H9 (cell line): ENCODE results near the gene WDR44. TPM values are rescaled to one million over a fixed set of nuclear protein-coding genes. Genes with fewer than 3 reads are reported as not detected.

Experiments used
- DNase-seq: peaks from one replicate; pipeline ENCODE4 v3.0.0-alpha.2; 2017
- H2AFZ ChIP-seq: one replicate; pipeline ENCODE4 v1.6.1; 2013; ENCODE audit warnings: mild to moderate bottlenecking, low read length, control low read depth, moderate library complexity
- H2AK5ac ChIP-seq: 2 replicates; pipeline ENCODE4 v1.6.1; 2013; ENCODE audit warnings: low read length, control low read depth, mixed read lengths; ENCODE audit not compliant: insufficient read length
- H2BK120ac ChIP-seq: one replicate; pipeline ENCODE4 v1.6.1; 2013; ENCODE audit warnings: low read depth, mild to moderate bottlenecking, low read length, control low read depth, inconsistent platforms; ENCODE audit not compliant: poor library complexity, severe bottlenecking
- H2BK12ac ChIP-seq: 2 replicates; pipeline ENCODE4 v1.6.1; 2013; ENCODE audit warnings: low read length, control low read depth, mixed read lengths, low read depth; ENCODE audit not compliant: insufficient read length
- H2BK15ac ChIP-seq: 2 replicates; pipeline ENCODE4 v1.6.1; 2013; ENCODE audit warnings: low read depth, low read length, control low read depth
- H2BK20ac ChIP-seq: one replicate; pipeline ENCODE4 v1.6.1; 2013; ENCODE audit warnings: low read depth, mild to moderate bottlenecking, low read length, control low read depth, inconsistent platforms; ENCODE audit not compliant: poor library complexity, severe bottlenecking
- H2BK5ac ChIP-seq: 2 replicates; pipeline ENCODE4 v1.6.1; 2013; ENCODE audit warnings: low read length, control low read depth, mixed read lengths; ENCODE audit not compliant: insufficient read length
- H3K14ac ChIP-seq: 2 replicates; pipeline ENCODE4 v1.6.1; 2013; ENCODE audit warnings: low read length, control low read depth; ENCODE audit not compliant: insufficient read depth
- H3K18ac ChIP-seq: 2 replicates; pipeline ENCODE4 v1.6.1; 2013; ENCODE audit warnings: low read depth, mild to moderate bottlenecking, mixed read lengths, low read length, control low read depth; ENCODE audit not compliant: insufficient read length
- H3K23ac ChIP-seq: 2 replicates; pipeline ENCODE4 v1.6.1; 2013; ENCODE audit warnings: low read length, control low read depth, mixed read lengths, low read depth; ENCODE audit not compliant: insufficient read length
- H3K23me2 ChIP-seq: 2 replicates; pipeline ENCODE4 v1.6.1; 2013; ENCODE audit warnings: low read depth, mild to moderate bottlenecking, mixed read lengths, low read length, control low read depth; ENCODE audit not compliant: insufficient read length, poor library complexity, severe bottlenecking
- H3K27ac ChIP-seq: 2 replicates; pipeline ENCODE4 v1.5.1; 2013; ENCODE audit warnings: low read length, control low read depth, mixed read lengths, low read depth; ENCODE audit not compliant: insufficient read length
- H3K27me3 ChIP-seq: 2 replicates; pipeline ENCODE4 v1.6.1; 2013; ENCODE audit warnings: low read length, control low read depth, inconsistent platforms; ENCODE audit not compliant: insufficient read depth
- H3K4ac ChIP-seq: 2 replicates; pipeline ENCODE4 v1.6.1; 2013; ENCODE audit warnings: low read depth, mild to moderate bottlenecking, control low read depth, inconsistent platforms, low read length, moderate library complexity
- H3K4me1 ChIP-seq: 2 replicates; pipeline ENCODE4 v1.6.1; 2013; ENCODE audit warnings: low read length, control low read depth, inconsistent platforms; ENCODE audit not compliant: insufficient read depth
- H3K4me2 ChIP-seq: 2 replicates; pipeline ENCODE4 v1.6.1; 2013; ENCODE audit warnings: low read length, control low read depth, mixed read lengths; ENCODE audit not compliant: insufficient read length, insufficient read depth
- H3K56ac ChIP-seq: 2 replicates; pipeline ENCODE4 v1.6.1; 2013; ENCODE audit warnings: low read depth, mild to moderate bottlenecking, mixed read lengths, low read length, control low read depth; ENCODE audit not compliant: insufficient read length
- H3K79me1 ChIP-seq: 2 replicates; pipeline ENCODE4 v1.6.1; 2013; ENCODE audit warnings: low read depth, mild to moderate bottlenecking, moderate library complexity, low read length, control low read depth, inconsistent platforms; ENCODE audit not compliant: insufficient read depth, poor library complexity, severe bottlenecking
- H3K79me2 ChIP-seq: 2 replicates; pipeline ENCODE4 v1.6.1; 2013; ENCODE audit warnings: low read length, control low read depth, inconsistent platforms; ENCODE audit not compliant: insufficient read depth
- H3K9ac ChIP-seq: 2 replicates; pipeline ENCODE4 v1.6.1; 2013; ENCODE audit warnings: low read length, control low read depth, mixed read lengths; ENCODE audit not compliant: insufficient read length; ENCODE audit errors: extremely low read depth
- H3K9me3 ChIP-seq: one replicate; pipeline ENCODE4 v1.6.1; 2013; ENCODE audit warnings: low read depth, low read length, inconsistent platforms; ENCODE audit not compliant: control insufficient read depth
- H3T11ph ChIP-seq: one replicate; pipeline ENCODE4 v1.6.1; 2013; ENCODE audit warnings: mild to moderate bottlenecking, low read length, control low read depth, inconsistent platforms
- H4K20me1 ChIP-seq: one replicate; pipeline ENCODE4 v1.6.1; 2013; ENCODE audit not compliant: control insufficient read depth, insufficient read length, insufficient read depth
- H4K5ac ChIP-seq: 2 replicates; pipeline ENCODE4 v1.6.1; 2013; ENCODE audit warnings: low read depth, mild to moderate bottlenecking, mixed read lengths, low read length, control low read depth; ENCODE audit not compliant: insufficient read length
- H4K8ac ChIP-seq: replicated peaks from 2 replicates; pipeline ENCODE4 v1.6.1; 2013; ENCODE audit warnings: low read length, control low read depth, mixed read lengths, low read depth; ENCODE audit not compliant: insufficient read length
- H4K91ac ChIP-seq: 2 replicates; pipeline ENCODE4 v1.6.1; 2013; ENCODE audit warnings: low read depth, mild to moderate bottlenecking, moderate library complexity, mixed read lengths, low read length, control low read depth; ENCODE audit not compliant: insufficient read length
- H3K27ac Mint-ChIP-seq, 3 experiments: 2 replicates in 2 of 3; 3 replicates in 1 of 3; pipeline ENCODE4 v1.8.0; 2020 to 2021; ENCODE audit warnings: mixed read lengths in 3 of 3, mild to moderate bottlenecking in 1 of 3, moderate library complexity in 1 of 3
- H3K27me3 Mint-ChIP-seq: 2 replicates; pipeline ENCODE4 v1.8.0; 2021; ENCODE audit warnings: low read depth, mild to moderate bottlenecking, moderate library complexity, mixed read lengths
- H3K36me3 Mint-ChIP-seq, 3 experiments: 2 replicates in 2 of 3; 3 replicates in 1 of 3; pipeline ENCODE4 v1.8.0; 2020 to 2021; ENCODE audit warnings: low read depth in 3 of 3, mixed read lengths in 3 of 3; ENCODE audit not compliant: insufficient read depth in 1 of 3
- H3K4me1 Mint-ChIP-seq, 2 experiments: 2 replicates each; pipeline ENCODE4 v1.8.0; 2020; ENCODE audit warnings: mixed read lengths in 2 of 2
- H3K4me3 Mint-ChIP-seq, 2 experiments: 2 replicates in 1 of 2; 3 replicates in 1 of 2; pipeline ENCODE4 v1.8.0; 2020 to 2021; ENCODE audit warnings: mild to moderate bottlenecking in 2 of 2, mixed read lengths in 2 of 2, moderate library complexity in 1 of 2
- H3K9me3 Mint-ChIP-seq, 2 experiments: 2 replicates in 1 of 2; 3 replicates in 1 of 2; pipeline ENCODE4 v1.8.0; 2020; ENCODE audit warnings: mild to moderate bottlenecking in 2 of 2, mixed read lengths in 2 of 2, moderate library complexity in 1 of 2
- CTCF ChIP-seq: fragments of 200-600 bp; sonication (generic); conservative IDR thresholded peaks from 3 replicates; pipeline ENCODE4 v1.8.0; 2021; ENCODE audit warnings: antibody characterized with exemption, mild to moderate bottlenecking
- WGBS: extraction: QIAGEN DNeasy Blood & Tissue Kit; methylation state at CpG from one replicate; pipeline ENCODE4 v1.1.7; 2013; ENCODE audit warnings: missing lambda C conversion rate, low lambda C conversion rate, mixed read lengths; ENCODE audit not compliant: insufficient read length; ENCODE audit errors: extremely low coverage; 5-methylcytosine and 5-hydroxymethylcytosine counted together
- total RNA-seq: library from RNA; stranded (reverse); gene quantifications from 2 replicates; pipeline ENCODE4 v1.2.1, GENCODE V29; 2021

The WDR44 gene
- total RNA-seq, 1 experiment from 2014 or later, result 29.6 TPM

DNA sequence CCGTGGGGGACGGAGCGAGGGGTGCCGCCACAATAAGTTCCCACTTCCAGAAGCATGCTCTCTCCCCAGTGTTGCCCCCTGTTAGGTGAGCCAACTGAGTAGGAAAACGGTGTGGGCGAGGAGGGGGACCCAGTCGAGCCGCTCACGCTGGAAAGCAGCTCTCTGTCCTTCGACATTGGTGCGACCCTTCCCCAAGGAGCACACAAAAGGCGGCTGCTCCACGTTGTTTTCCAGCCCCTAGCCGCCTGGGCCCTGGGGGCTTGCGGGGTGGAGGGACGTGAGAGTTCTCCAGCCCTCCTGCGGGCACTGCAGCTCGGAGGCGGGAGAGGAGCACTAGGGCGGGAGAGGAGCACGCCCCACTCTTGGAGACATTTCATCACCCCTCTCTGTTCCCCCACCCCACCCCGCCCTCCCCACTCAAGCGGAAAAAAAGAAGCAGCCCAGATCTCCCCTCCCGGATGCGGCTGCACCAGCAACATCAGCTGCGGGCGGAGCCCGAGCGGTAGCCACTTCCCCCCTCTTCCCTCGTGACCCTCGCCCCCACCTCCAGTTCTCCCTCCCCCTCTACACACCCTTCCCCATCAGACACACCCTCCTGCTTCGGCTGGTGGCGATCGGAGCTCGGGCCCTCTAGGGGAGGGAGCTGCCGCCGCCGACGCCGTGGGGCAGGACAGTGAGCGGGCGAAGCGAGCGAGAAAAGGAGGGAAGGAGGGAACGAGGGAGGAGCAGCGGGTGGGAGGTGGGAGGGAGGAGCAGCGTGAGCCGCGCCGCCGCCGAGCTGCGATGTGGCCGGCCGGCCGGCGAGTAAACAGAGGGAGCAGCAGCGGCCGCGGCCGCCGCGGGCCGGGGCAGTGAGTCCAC, 149.4 kb downstream of the WDR44 start, which contains the start of gene DOCK11:
Gene DOCK11 (plus strand): TSS at position 755 of the 861 bp plus-strand sequence. CDS start 157 bp downstream, outside the sequence.
- peaks cover 33% of the 10 kb centered on the region for H3K27me3 Mint-ChIP-seq
- peaks cover 2% of the 10 kb centered on the region; the same call in 1 of the 2 replicates for H3K4me1 ChIP-seq
- no peak within 1 kb of the TSS for H2BK120ac ChIP-seq
- no peak within 1 kb of the TSS for H2BK12ac ChIP-seq
- peak; percentile 72 for DNase-seq
- no peak within 1 kb of the TSS for H3K4ac ChIP-seq
- peaks cover 2 to 6% (median 3%) of the 10 kb centered on the region in 3 experiments; a peak in 4 of 7 replicates for H3K36me3 Mint-ChIP-seq
- peak within 1 kb of the TSS in 1 of 3 experiments; percentile 76; a peak in 2 of 7 replicates for H3K27ac Mint-ChIP-seq
- H4K20me1 ChIP-seq, result no peaks in the 10 kb centered on the region
- H3K23me2 ChIP-seq, result peaks cover 9% of the 10 kb centered on the region
- no peak within 1 kb of the TSS for H2AK5ac ChIP-seq
- H3K9ac ChIP-seq, result peak within 1 kb of the TSS; percentile 55
- H3K18ac ChIP-seq, result peak within 1 kb of the TSS; percentile 54
- H3K4me3 Mint-ChIP-seq, result peak within 1 kb of the TSS; percentile 74 to 95
- H3K27ac ChIP-seq, result no peak within 1 kb of the TSS
- peak within 1 kb of the TSS; percentile 55 for H3K4me2 ChIP-seq
- no peak within 1 kb of the TSS for H2AFZ ChIP-seq
- no peak within 1 kb of the TSS for H2BK20ac ChIP-seq
- H3K56ac ChIP-seq, result no peak within 1 kb of the TSS
- no peak within 1 kb of the TSS for H4K8ac ChIP-seq
- H4K5ac ChIP-seq, result no peak within 1 kb of the TSS
- peaks cover 19 to 25% of the 10 kb centered on the region in 2 experiments for H3K4me1 Mint-ChIP-seq
- no peak for TF ChIP-seq CTCF
- H3K14ac ChIP-seq, result peak within 1 kb of the TSS; percentile 83
- no peak within 1 kb of the TSS for H2BK5ac ChIP-seq
- H3K79me1 ChIP-seq, result no peaks in the 10 kb centered on the region
- no peak within 1 kb of the TSS for H3T11ph ChIP-seq
- H3K79me2 ChIP-seq, result no peaks in the 10 kb centered on the region
- H4K91ac ChIP-seq, result no peak within 1 kb of the TSS
- no peak within 1 kb of the TSS for H2BK15ac ChIP-seq
- peaks cover 20% of the 10 kb centered on the region for H3K9me3 ChIP-seq
- WGBS, result no CpG with 5 or more reads among the region's 64 CpGs
- peaks cover 9 to 66% of the 10 kb centered on the region in 2 experiments; a peak in 4 of 5 replicates for H3K9me3 Mint-ChIP-seq
- H3K23ac ChIP-seq, result no peak within 1 kb of the TSS
- H3K27me3 ChIP-seq, result peaks cover 6% of the 10 kb centered on the region; the same call in 1 of the 2 replicates
